ENCODE results near the gene ENHO.

The ENHO gene

GRCh38 chr9:34524349-34524748, 1.6 kb upstream of the ENHO start:
- DNase-seq (ENCODE audit: low spot score) = no peak

DNA sequence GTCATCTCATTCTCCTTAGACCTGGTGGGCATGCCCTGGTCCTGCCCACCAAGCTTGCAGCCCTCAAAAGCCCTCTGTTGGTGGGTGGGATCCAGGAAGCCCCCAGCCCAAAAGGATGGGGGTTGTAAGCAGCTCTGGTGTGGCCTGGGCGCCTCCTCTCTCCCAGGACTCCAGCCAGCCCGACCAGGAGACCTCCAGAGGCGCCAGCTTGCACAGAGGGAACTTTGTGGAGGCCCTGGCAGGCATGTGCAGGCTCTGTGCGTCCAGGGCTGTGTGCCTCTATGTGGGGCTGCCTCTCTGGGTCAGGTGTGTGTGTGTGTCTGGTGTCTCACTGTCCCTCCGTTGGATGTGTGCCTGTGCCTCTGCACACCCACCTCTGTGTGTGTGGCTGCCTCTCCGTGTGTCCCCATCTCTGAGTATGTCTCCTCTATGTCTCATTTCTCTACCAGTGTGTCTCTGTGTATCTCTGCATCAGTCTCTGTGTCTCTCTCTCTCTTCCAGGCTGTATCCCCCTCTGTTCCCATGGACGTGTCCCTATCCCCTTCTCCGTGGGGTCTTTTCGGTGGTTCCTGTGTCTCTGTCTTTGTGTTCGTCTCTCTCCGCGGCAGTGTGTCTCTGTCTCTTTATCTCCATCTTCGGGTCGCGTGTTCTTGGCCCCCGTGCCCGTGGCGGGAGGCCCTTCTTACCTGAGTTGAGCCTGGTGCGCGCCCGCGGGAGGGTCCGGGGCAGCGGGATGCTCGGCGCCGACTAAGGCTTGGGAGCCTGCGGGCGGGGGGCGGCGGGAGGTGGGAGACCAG, 501 bp downstream of the ENHO start:
- no peak for DNase-seq (ENCODE audit: low spot score)

DNA sequence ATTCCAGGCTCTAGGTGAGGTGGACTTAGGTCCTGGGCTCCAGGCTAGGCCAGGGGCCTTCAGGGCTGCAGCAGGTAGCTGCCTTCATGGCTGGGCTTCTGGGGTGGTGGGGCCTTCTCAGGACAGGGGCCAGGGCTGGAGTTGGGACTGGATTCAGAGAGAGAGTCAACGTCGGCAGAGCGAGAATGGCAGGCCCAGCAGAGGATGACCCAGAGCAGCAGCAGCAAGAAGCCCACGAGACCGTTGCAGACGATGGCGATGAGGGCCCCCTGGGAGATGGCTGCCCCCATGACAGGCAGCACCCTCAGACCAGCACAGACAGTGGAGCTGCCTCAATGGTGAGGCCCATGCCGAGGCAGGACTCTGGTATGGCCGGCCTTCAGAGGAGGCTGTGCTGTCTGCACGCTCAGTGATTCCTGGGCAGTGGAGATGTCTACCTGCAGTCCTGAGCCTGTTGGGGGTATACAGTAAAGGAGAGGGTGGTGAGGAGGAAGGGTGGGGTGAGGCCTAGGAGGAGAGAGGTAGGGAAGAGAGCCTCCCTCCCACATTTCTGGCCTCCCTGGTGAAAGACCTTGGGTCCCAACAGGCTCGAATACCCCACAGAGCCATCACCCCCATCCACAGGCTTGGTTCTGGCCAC, 1.3 kb downstream of the ENHO start:
- DNase-seq (ENCODE audit: low spot score) = no peak

GRCh38 chr9:34520505-34521385, 2.0 kb downstream of the ENHO start:
- DNase-seq (ENCODE audit: low spot score) = no peak

DNA sequence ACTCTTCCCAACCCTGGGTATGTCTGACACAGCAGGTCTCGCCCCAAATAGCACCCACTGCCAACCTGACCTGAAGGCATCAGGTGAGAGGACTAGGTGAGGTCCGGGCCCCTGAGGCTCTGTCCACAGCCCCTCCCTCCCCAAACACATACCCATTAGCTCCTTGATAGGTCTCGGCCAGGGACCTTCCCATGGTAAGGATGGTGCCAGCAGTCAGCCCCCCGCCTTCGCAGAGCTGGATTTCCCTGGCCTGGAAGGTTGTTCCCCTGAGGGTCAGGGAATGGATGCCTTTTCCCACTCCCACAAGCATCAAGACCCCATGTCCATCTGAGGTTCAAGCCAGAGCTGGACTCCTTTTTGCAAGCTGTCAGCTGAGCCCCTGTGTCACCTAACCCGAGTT, 2.7 kb downstream of the ENHO start:
- no peak for DNase-seq (ENCODE audit: low spot score)

GRCh38 chr9:34519321-34520020, 3.3 kb downstream of the ENHO start:
- DNase-seq (ENCODE audit: low spot score) = no peak

DNA sequence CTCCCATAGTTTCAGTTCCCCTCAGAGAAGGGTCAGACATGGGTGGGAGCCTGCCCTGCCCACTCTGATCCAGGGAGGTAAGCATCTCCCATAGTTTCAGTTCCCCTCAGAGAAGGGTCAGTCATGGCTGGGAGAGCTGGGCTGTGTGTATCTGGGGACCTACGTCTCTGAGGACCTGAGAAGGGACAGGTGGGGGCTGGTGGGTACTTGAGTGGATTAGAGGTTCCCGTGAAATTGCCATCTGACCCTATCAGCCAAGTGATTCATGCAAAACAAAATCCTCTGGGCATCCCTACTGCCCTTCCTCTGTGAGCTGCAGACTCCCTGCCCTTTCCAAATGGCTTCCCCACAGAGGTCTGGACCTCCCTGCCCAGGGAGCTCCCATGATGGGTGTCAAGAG, 3.9 kb downstream of the ENHO start:
- DNase-seq (ENCODE audit: low spot score) = no peak

DNA sequence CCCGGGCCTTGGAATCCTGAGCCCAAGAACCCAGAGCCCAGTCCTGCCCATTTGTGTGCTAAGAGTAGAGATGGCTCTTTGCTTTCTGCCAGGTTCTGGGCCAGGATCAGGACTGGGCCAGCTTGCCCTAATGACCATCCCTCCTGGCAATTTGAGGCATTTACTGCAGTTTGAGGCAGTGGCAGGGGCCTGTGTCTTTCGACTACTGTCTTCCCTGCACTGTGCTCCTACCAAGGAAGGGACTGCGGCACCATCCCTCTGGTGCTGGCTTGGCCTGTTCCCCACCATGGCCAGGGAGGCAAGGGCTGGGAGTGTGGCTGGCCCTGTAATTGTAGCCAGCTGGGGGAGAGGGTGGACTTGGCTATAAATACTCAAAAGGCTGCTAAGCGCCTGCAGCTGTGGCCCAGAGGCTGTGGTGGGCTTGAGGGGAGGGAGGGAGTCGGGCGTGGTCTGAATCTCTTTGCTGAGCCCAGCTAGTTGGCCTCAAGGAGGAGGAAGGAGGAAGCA, 4.6 kb downstream of the ENHO start:
- DNase-seq (ENCODE audit: low spot score) = no peak

- no peak for DNase-seq (ENCODE audit: low spot score)
Observed at GRCh38 chr9:34517185-34517584, 5.6 kb downstream of the ENHO start.

DNA sequence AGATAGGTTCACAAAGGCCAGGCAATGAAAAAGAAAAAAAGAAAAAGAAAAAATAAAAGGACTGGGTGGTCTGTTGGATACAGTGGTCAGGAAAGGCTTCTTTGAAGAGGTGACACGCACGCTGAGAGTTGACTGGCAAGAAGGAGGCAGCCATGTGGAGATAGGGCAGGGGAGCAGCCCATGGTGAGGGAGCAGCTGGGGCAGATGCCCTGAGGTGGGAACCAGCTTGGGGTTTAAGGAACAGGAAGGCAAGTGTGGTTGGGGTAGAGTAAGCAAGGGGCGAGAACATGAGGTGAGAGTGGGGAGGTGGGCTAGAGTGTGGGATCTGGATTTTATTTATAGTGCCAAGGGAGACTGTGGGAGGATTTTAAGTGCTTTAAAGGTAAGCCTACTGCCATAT, 6.8 kb downstream of the ENHO start:
- DNase-seq (ENCODE audit: low spot score) = no peak

- DNase-seq (ENCODE audit: low spot score) = no peak
Observed at GRCh38 chr9:34514816-34515215, 8.0 kb downstream of the ENHO start.

DNA sequence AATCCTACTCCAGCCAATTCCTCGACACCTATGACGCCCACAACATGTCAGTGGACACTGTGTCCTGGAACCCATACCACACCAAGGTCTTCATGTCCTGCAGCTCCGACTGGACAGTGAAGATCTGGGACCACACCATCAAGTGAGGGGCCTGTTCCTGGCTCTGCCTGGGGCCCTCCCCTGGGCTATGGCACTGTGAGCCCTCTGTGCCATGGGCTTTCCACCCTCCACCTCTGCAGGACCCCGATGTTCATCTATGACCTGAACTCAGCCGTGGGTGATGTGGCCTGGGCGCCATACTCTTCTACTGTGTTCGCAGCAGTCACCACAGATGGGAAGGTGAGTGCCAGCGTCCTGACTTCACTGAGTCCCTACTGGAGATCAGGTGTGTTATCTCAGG, 8.4 kb downstream of the ENHO start:
- DNase-seq (ENCODE audit: low spot score) = no peak

- no peak for DNase-seq (ENCODE audit: low spot score)
Observed at GRCh38 chr9:34513567-34514214, 9.1 kb downstream of the ENHO start.

DNA sequence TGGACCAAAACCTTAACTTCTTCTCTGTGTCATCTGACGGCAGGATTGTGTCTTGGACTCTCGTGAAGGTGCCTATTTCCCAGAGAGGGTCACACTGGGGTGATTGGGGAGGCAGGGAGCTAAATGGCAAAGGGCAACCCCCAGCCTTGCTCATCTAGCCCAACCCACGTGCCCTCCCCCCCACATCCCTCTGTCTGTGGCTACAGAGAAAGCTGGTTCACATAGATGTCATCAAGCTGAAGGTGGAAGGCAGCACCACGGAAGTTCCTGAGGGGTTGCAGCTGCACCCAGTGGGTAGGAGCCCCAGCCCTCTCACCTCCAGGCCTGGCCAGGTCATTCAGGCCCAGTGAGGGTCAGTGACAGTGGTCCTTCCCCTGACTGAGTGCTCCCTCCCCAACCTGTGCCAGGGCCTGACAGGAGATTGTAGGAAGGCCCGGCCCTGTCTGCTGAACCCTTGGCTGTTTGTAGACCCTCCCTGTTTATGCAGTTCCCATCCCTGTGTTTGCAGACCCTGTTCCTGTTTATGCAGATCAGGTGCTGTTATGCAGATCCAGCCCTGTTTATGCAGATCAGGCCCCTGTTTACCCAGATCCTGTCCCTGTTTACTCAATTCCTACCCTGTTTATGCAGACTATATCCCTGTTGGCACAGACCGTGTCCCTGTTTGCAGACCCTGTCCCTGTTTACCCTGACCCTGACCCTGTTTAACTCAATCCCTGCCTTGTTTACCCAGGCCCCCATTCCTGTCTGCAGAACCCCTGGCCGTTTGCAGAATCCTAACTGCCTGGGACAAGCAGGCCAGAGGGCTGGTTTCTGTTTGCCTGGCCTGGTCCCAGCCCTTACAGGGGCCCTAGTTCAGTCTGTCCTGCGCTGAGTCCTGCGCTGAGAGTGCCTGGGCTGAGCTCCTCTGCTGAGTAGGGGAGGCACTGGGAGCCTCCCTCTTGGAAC, 10.4 kb downstream of the ENHO start:
- DNase-seq (ENCODE audit: low spot score) = no peak

GRCh38 chr9:34510497-34511468, 12.0 kb downstream of the ENHO start:
- DNase-seq (ENCODE audit: low spot score) = no peak

GRCh38 chr9:34508951-34509350, 13.8 kb downstream of the ENHO start:
- no peak for DNase-seq (ENCODE audit: low spot score)

DNA sequence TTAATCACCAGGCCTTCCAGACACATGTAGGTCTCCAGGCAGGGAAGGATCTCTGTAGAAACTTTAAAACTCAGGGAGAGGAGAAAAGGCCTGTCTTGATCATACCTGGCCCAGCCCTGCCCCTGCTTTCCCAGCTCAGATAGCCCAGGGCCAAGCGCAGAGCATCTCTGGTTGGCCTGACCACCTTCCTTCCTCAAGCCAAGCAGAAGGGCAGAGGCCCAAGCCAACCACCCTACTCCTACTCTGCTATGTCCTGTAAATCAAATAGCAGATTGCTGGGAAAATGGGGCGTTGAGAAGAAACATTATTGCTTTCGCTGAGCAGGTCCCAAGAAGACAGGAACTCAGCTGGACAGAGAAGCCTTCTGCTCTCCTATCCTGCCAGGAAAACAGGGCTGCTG, 14.3 kb downstream of the ENHO start:
- DNase-seq (ENCODE audit: low spot score) = no peak

DNA sequence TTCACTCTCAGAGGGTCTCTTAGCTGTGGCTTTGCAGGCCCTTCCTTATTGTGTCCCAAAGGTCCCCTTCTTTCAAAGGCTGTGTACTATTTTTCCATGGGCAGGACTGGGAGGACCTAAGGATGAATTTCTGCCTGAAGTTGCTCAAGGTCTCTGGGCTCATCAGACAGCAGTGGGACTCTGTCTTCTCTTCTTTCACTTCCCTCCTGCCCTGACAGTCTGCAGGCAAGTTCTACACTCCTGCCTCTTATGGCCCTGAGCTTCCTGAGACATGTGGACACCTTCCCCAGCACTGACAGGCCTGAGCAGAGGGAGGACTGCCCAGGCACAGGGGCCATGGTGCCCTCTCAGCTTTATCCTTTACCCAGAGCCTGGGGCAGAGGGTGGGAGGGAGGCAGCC, 14.8 kb downstream of the ENHO start:
- no peak for DNase-seq (ENCODE audit: low spot score)

GRCh38 chr9:34507556-34507955, 15.2 kb downstream of the ENHO start:
- DNase-seq (ENCODE audit: low spot score) = no peak

Measured in CD4-positive, alpha-beta T cell treated with Interleukin-2 at 100 ng/mL for 4 hours (primary cell).